ENCODE measurements around the gene APBA1. TPM values are rescaled to one million over a fixed set of nuclear protein-coding genes. Genes with fewer than 3 reads are reported as not detected.

Gene APBA1
- total and polyA plus RNA-seq, 2 donors (not counting 3 experiments of a cell fraction or from before 2014, with no cell fraction given): 6.1 to 11.3 TPM

DNA sequence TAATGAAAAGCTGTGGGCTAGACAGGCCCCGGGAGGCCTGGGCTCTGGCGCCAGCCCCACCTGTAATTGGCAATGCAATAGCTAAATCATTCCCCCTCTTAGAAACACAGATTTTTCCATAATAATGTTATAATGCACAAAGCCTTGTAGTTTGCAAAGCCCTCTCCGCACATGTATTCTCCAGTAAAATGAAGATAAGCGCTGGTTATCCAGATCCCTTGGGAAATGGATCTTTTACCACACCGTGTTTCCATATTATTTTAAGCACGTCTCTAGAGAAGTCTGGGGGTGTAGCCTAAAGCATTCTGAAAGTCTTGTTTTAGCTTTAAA is 1.1 kb upstream of the APBA1 start:
- Histone ChIP-seq H3K9me1 (replicated peaks; ENCODE audit: control insufficient read depth, extremely low read depth, insufficient read depth, low read length) (no peaks in the 10 kb centered on the region), H3K4me1 (ENCODE audit: control insufficient read depth, extremely low read depth, insufficient read depth, low read length) (peaks cover 36% of the 10 kb centered on the region), H3K36me3 (ENCODE audit: control insufficient read depth in 2 of 2, extremely low read depth in 1 of 2, insufficient read depth in 2 of 2, low read length in 2 of 2) (no peaks in the 10 kb centered on the region), H3K27ac (ENCODE audit: insufficient read depth, low read depth, low read length) (peak overlapping the region; percentile 20), H3K79me2 (ENCODE audit: control insufficient read depth, insufficient read depth, low read length) (no peaks in the 10 kb centered on the region), H3K9ac (replicated peaks; ENCODE audit: extremely low read depth, insufficient read depth, low read length) (peak overlapping the region; percentile 46), H2AFZ (ENCODE audit: low read depth, low read length) (peak overlapping the region; percentile 97), H3K4me3 (replicated peaks in 1 of 3; ENCODE audit: insufficient read depth in 1 of 3, low read depth in 1 of 3, low read length in 3 of 3) (peak overlapping the region in 1 of 3 experiments; percentile 52), H3K4me2 (ENCODE audit: insufficient read depth, low read length) (peak overlapping the region; percentile 58), H3K27me3 (ENCODE audit: control insufficient read depth in 2 of 2, insufficient read depth in 2 of 2, low read length in 2 of 2) (peaks cover 16 to 17% of the 10 kb centered on the region in 2 experiments), H3K9me3 (replicated peaks; ENCODE audit: control insufficient read depth, insufficient read depth, low read length) (no peaks in the 10 kb centered on the region), H4K20me1 (replicated peaks; ENCODE audit: control insufficient read depth, extremely low read depth, insufficient read depth, low read length) (no peaks in the 10 kb centered on the region)
- no TSS peak for BruUV-seq (replicated peaks)
- TF ChIP-seq, protein P1, sequence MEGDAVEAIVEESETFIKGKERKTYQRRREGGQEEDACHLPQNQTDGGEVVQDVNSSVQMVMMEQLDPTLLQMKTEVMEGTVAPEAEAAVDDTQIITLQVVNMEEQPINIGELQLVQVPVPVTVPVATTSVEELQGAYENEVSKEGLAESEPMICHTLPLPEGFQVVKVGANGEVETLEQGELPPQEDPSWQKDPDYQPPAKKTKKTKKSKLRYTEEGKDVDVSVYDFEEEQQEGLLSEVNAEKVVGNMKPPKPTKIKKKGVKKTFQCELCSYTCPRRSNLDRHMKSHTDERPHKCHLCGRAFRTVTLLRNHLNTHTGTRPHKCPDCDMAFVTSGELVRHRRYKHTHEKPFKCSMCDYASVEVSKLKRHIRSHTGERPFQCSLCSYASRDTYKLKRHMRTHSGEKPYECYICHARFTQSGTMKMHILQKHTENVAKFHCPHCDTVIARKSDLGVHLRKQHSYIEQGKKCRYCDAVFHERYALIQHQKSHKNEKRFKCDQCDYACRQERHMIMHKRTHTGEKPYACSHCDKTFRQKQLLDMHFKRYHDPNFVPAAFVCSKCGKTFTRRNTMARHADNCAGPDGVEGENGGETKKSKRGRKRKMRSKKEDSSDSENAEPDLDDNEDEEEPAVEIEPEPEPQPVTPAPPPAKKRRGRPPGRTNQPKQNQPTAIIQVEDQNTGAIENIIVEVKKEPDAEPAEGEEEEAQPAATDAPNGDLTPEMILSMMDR (IDR thresholded peaks at IDR 0.05; ENCODE audit: extremely low read depth in 1 of 2, insufficient read depth in 1 of 2, low read depth in 1 of 2, low read length in 2 of 2): no peak
- no peak for TF ChIP-seq EZH2 (IDR thresholded peaks at IDR 0.05; ENCODE audit: borderline replicate concordance, low read depth, low read length, severe bottlenecking)
- TF ChIP-seq POLR2AphosphoS5 (IDR thresholded peaks at IDR 0.05; ENCODE audit: insufficient read depth, low read depth, low read length): no peak
- TF ChIP-seq, protein P2, sequence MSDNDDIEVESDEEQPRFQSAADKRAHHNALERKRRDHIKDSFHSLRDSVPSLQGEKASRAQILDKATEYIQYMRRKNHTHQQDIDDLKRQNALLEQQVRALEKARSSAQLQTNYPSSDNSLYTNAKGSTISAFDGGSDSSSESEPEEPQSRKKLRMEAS (IDR thresholded peaks at IDR 0.05; ENCODE audit: insufficient read depth, insufficient read length): no peak
- no peak for TF ChIP-seq GATA2 (IDR thresholded peaks at IDR 0.05; ENCODE audit: insufficient read depth, insufficient read length, low read depth, low read length)
- TF ChIP-seq JUN (IDR thresholded peaks at IDR 0.05; ENCODE audit: borderline replicate concordance, insufficient read depth, insufficient read length, low read depth): no peak
- no peak for TF ChIP-seq POLR2A (IDR thresholded peaks at IDR 0.05; ENCODE audit: low read depth, low read length)
- no peak for TF ChIP-seq FOS (IDR thresholded peaks at IDR 0.05; ENCODE audit: borderline replicate concordance, insufficient read depth, low read length)
- no peak for TF ChIP-seq MYC (IDR thresholded peaks at IDR 0.05; ENCODE audit: low read depth, low read length)
- intact Hi-C loops (cut with micrococcal nuclease): loop anchor here (1.0 to 10.0 kb wide), 8 partner anchors 100 to 742 kb away; partner anchors contain the start of gene KLF9
- no peak for DNase-seq (ENCODE audit: low read depth, low spot score)
- CTCF ChIA-PET: interaction anchor here (0.6 to 4.2 kb wide), 50 partner anchors 8 to 929 kb away, joined by 3 to 52 read pairs (median 5); partner anchors contain the start of gene PTAR1
- POLR2A ChIA-PET: no interaction called here
- no peak for FAIRE-seq
- dilution Hi-C loops (cut with MboI; ENCODE audit: extremely low pct_ligation_motif_present, low sequenced_read_pairs): no loop called here
